8988T (cell line): Measurements from ENCODE around the gene RNF43.

Source experiments
- DNase-seq: peaks from one replicate; pipeline ENCODE4 v3.0.0; 2011

The RNF43 gene

DNA sequence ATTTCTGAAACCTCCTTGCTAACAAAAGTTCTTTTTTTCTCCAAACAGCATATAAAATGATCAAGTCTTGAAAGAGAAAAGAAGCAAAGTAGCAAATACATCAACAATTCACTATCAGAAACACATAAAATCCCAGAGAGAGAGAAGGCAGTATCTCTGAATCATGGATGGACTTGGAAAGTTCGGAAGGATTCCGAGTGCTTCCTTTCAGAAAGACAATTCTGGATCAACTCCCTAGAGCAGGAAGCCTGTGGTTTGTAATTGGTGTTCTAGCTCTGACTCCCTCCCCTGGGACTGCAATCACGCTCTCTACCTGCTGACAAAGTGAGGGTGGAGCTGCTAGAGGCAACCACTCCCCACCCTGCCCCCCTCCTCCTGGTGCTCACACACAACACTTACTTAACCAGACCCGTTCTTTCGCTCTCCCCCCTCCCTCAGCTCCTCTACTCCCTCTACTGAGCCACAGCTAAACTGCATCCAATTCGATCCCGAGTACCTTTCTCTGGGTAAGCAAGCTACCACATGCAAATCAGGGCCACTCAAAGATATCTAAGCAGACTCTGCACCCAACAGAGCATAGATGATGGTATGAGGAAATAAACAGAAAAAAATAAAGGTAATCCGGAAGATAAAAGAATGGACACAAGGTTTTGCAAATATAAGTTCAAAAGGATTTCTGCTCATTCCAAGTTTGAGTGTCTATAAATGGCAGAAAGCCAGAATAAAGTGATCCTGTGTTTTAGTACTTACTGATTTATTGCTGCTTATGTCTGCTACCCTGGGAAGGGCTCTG is at the start of gene RNF43:
TSS of gene RNF43 (minus strand) at position 235 of the 793 bp plus-strand sequence. CDS start 1,957 bp downstream, outside the sequence.
- DNase-seq, result peak; percentile 40

DNA sequence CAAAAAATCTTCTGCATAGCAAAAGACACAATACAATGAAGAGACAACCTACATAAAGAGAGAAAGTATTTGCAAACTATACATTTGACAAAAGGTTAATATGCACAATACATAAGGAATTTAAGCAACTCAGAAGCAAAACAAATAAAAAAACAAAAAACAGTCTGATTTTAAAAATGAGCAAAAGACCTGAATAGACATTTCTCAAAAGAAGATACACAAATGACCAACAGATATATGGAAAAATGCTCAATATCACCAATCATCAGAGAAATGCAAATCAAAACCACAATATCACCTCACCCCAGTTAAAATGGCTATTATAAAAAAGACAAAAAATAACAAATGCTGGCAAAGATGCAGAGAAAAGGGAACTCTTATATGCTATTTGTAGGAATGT is 38.2 kb upstream of the RNF43 start:
- DNase-seq, result no peak

DNA sequence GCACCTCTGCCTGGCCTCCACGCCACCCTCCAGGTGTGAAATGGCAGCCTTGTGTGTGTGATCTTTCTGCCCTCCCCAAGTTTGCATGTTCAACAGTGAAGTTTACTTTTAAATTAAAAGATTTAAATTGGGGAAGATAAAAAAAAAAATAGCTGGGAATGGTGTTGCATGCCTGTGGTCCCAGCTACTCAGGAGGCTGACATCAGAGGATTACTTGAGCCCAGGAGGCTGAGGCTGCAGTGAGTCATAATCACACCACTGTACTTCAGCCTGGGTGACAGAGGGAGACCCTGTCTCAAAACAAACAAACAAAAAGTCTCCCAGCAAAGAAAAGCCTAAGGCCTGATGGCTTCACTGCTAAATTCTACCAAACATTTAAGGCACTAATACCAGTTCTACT is 35.4 kb upstream of the RNF43 start:
- DNase-seq, result no peak

DNA sequence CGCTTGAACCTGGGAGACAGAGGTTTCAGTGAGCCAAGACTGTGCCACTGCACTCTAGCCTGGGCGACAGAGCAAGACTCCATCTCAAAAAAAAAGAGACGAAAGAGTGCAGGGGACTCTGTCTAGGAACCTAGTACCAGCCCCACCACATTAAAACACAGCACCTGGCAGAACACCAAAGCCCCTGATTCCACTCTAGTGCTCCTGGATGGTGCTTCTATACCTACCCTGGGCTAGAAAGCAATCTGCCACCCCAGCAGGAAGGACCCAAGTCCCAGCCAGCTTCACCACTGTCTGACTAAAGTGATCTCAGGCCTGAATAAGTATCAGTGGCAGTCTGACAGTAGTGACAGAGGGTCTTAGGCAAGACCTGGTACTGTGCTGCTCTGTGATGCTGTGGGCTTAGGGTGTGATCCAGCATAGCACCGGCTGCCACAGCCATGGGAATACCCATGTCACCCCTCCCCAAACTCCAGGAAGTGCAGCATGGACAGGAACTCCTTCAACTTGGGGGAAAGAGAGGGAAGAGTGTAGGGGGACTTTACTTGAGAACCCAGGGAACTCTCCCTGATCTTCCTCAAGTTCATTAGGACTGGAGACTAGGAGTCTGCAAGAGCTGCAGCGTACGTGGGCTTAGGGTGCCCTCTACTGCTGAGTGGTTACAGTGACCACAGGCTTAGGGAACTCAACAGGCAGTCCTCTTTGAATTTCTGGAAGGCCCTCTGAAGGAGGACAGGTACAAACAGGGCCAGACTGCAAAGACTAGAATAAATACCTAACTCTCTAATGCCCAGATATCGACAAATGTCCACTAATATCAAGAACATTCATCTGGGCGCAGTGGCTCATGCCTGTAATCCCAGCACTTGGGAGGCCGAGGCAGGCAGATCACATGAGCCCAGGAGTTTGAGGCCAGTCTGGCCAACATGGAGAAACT is 30.0 kb upstream of the RNF43 start:
- DNase-seq, result no peak

DNA sequence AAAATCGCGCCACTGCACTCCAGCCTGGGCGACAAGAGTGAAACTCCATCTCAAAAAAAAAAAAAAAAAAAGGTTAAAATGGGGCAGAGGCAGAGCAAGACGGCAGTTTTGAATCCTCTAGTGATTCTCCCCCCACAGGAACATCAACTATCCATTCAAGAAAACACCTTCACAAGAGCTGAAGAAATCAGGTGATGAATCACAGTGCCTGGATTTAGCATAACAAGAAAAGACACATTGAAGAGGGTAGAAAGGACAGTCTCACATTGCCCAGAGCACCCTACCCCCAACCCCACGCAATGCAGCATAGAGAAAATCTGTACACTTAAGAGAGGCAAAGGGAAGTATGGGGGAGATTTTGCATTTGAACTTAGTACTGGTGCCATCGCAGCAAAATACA is 28.8 kb upstream of the RNF43 start:
- no peak for DNase-seq

DNA sequence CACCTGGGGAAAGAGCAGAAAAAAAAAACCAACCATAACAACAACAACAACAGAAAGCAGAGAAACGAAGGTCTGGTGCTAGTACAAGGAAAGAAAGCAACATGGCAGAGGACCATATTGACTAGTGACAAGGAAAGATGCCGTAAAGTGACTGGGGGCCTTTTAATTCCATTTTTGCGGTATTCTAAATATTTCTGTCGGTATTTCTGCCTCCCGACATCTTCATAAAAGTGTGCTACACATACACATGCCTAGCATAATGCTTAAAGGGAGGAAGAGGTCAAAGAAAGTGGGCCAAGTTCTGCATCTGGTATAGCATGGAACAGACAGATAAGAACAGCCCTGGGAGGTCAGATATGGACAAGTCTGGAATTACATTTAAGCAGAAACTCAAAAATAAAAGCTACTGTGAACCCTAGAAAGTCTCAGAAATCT is 19.5 kb upstream of the RNF43 start:
- DNase-seq, result no peak

DNA sequence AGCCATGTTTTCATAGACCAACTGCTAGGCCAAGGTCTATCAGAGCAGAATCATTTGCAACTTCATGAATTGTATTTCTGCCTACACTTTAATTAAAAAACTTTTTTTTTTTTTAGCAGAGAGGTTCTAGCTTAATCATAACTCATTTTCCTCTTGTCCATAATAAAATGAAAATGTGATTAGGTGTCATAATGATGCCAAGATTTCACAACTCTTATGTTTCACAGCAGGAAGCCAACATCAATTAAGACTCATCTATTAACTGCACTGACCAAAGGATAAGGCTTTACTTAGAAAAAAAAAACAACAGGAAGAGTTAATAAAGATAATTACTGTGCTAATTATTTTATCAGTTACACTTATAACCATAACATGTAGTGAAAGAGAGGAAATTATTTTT is 18.9 kb upstream of the RNF43 start:
- no peak for DNase-seq

DNA sequence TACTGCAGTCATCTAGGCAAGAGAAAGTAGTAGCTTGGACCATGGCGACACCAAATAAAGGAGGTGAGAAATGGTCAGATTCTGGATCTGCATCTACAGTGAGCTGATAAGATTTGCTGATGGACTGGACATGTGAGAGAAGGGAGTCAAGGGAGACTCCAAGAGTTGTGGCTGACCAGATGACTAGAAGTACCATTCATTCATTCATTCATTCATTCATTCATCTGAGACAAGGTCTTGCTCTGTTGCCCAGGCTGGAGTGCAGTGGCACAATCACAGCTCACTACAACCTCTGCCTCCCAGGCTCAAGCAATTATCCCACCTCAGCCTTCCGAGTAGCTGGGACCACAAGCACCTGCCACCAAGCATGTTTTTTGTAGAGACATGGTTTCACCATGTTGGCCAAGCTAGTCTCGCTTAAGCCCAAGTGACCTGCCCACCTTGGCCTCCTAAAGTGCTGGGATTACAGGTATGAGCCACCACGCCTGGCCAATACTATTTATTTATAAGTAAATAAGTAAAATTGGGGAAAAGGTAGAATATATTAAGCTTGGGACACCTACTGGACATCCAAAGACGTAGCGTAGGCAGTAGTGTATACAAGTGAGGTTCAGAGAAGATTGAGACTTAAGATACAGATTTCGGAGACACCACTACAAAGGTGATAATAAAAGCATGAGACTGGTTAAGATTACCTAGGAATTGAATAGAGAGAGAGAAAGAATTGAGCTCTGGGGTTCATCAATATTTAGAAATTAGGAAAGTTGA is 15.7 kb upstream of the RNF43 start:
- DNase-seq, result no peak

DNA sequence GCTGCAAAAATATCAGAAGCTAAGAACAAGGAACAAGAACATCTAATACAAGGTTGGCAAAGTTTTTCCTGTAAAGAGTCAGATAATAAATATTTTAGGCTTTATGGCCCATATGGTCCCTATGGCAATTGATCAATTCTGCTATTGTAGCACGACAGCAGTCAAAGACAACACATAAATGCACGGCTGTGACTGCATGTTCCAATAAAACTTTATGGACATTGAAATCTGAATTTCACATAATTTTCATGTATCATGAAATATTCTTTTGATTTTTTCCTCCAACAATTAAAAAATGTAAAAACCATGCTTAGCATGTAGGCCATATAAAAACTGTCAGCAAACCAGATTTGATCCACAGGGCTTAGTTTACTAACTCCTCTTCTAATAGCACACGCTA is 10.5 kb upstream of the RNF43 start:
- no peak for DNase-seq

DNA sequence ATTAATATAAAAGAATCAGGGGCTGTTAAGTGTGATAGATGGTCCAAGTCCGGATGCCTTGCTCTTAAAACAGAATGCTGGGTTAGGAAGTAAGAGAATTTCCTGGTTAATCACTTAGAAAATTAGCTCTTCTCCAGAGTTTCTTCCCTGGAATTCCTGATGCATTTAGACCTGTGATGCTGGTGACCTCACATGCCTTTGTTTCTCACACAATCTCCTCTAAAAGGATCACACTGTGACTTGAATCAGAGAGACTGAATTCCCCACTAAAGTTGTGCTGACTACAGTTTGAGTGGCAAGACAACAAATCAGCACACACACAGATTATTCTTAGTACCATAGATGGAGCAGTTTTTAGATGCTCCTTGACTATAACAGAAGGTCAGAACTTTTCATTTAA is 4.4 kb upstream of the RNF43 start:
- no peak for DNase-seq

DNA sequence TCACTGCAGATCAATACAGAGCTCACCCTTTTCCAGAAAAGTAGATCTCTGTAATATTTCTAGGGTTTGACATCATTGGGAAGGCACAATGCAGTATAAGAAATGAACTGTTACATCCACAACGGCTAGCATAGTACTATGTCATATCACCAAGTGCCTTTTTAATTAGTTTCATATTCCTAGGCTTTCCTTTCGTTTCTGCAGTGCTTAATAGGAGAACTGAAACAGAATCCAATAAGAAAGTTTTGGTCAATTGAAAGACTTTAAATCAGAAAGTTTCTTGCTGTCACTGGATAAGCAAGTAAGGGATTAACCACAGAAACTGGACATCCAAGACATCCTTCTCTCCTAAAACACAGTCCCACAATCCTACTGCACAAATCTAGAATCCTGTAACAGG is 3.5 kb upstream of the RNF43 start:
- DNase-seq, result no peak

DNA sequence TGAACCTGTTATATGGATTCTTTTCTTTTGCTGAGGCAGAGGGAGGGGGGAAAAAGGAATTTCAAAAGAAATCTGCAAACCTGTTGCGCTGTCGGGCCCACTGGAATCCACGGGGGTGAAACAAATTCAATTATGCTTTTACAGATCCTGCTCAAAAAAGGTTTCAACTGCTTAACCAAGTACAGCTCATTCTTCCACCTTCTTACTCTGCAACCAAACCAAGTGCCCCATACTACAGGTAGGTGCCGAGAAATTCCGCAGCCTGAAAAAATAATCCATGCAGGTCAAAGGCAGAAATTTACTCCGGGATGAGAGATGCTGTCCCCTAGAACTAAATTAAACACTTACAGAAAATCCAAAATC is 416 bp downstream of the RNF43 start:
- no peak for DNase-seq

DNA sequence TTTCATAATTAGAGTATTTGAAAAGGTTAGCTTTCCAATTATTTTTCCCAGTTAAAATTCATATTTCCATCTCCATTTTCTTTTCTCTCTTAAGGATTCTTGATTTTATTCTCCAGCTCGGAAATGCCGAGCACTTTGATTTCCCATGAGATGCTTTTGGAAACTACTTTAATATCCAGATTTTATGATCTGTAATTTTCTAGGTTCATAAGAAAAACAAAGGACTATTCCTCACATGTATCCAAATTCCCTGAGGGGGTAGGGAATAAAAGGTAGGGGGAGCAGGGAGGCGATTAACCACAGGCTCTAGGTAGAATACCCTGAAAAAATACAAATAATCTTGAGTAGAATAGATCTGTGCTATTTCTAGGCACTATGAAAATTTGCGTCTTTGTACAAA is 938 bp downstream of the RNF43 start:
- no peak for DNase-seq

DNA sequence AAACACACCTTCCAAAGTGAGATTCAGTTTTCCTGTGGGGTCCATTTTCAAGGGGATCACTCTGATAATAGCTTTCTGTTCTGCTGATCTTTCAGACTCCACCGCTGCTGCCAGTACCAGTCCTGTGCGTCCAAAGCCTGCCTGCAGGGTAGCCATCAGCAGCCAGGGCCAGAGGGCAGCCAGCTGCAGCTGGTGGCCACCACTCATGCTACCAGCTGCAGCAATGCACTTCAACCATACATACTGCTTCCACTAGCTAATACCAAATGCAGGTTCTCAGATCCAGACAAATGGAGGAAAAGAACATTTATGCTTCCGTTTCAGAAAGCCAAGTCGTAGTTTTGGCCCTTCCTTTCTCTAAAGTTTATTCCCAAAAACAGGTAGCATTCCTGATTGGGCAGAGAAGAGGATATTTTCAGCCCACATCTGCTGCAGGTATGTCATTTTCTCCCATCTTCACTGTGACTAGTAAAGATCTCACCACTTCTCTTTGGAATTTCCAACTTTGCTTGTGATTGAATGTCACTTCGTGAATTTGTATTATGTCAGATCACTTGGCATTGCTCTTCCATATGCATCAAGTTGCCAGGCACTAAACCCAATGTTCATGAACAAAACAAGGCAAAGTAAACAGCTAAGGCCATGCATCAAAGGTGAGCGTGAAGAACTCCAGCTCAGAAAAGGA is 1.8 kb downstream of the RNF43 start:
- DNase-seq, result no peak

DNA sequence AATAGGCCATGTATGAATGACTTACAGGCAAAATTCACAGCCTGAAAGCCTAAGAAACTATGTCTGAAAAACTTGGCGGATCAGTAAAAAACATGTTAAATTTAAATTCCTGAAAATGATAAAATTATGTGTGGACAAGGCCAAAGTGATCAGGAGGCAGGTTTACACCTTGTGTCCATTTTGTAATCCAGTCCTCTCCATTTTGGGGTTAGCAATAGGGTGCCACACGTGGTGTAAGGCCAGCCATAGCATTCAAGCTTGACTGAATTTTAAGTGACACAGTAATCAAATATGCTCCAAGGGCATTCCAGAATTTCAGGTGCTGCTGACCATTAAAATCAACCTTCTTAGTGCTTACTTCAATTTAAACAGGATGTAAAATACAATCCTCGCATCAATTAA is 2.7 kb downstream of the RNF43 start:
- DNase-seq, result no peak

DNA sequence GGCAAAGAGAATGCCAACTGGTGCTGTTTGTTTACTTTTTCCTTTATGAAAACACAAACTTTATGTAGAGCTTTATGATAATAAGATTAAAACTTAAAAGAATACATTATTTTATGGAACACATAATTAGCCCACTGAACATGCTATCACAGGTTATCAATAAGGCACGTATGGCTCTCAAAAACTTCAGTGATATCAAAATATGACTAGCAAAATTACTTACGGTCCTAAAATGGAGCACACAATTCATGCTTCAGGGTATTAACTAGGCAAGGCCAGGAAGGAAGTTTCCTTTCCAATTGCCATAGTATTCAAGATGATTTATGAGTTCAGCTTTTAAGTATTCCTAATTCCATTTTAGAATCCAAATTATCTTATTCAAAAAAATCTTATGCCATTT is 3.6 kb downstream of the RNF43 start:
- DNase-seq, result no peak

DNA sequence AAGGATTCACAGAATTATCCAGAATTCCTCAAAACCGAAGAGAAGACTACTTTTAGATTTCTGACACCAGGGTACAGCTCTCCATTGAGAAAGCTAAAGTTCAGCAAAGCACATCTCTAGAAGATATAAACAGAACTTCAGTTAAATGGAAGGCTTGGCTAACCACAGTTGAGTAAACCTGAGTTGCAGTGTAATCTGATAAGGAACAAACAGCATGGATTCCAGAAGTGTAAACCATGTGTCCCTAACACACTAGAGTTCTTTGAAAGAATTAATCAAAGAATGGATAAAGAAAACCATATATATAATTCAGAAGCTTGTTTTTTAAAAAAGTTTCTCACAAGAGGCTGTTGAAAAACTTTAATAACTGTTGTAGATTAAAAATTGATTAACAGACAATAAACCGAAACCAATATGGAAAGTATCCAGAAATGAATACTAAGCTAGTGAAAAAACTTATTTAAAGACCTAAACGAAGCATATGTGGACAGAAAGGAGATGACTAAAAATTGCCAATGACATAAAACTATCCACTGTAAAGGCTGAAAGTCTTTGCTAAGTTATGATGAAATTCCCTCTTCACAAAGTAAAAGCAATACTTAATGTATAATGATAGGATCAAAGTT is 4.3 kb downstream of the RNF43 start:
- DNase-seq, result no peak

DNA sequence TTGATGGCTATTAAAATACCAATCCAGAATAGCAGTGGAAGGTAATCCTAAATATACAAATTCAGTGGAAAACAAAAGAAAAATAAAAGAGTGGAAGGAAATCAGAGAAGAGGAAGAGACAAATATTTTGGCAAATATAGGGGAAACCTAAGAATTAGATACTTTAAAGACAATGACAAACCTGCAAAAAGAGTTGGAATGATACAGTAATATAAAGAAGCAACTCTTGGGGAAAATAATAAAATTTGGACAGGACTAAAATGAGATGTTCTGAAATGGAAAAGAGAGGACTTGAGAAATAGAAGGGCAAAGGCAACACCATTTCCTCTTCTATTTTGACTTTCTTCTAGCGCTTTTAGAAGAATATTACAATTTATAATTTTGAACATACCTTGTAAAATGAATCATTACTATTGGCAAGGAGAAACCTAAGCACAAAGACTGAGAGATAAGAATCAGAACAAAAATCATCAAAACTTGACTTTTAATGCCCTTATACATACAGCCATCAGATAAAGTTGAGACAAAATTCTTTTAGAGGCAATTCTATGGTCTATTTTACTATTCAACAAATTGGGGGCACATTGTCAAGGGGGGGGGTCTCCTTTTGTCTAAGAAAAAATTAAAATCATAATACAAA is 5.2 kb downstream of the RNF43 start:
- DNase-seq, result no peak

DNA sequence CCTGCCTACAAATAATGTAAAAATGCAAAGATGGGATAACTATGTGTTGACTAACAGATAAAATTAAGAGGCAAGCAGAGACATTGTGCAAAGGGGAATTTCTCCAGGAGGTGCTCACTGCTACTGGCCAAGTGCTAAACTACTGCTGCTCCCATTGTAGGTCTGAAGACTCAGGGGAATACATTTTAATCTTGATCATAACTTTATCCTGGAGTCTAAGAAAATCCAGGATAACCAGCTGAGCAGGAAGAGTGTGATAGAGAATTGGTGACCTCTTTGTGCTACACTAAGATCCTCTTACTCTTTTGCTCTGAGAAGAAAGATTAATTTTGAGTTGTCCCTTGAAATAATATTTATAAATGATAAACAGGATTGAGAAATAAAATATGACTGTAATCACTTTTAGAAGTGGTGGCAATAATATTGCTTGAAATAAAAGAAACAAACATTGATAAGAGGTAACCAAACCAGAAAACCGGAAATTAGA is 5.9 kb downstream of the RNF43 start:
- no peak for DNase-seq

DNA sequence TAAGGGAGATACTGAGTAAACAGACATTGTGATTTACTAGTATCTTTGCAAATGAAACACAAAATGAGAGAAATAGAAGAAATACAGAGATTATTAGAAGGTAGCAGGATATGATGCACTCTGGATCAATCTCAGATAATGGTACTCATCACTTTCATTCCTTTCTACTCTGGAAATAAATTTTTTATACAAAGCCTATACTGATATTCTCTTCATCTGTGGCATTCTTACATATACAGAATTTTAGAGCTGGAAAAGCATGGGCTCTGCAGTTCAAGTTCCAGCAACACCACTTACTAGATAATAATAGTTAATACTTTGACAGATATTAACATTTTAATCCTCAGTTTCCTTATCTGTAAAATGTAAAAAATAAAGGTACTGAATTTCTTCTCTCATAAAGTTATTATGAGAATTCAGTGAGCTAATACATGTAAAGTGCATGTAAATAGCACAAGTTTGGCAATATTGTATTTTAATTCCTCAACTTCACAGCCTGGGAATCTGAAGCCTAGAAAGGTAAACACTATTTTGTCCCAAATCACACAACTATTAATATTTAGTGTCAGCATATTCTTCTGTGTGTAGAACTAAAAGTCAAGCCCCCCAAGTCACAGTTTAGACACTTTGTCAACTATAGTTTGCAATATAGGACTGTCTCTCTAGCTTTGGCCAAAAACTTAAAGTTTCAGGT is 6.5 kb downstream of the RNF43 start:
- no peak for DNase-seq

DNA sequence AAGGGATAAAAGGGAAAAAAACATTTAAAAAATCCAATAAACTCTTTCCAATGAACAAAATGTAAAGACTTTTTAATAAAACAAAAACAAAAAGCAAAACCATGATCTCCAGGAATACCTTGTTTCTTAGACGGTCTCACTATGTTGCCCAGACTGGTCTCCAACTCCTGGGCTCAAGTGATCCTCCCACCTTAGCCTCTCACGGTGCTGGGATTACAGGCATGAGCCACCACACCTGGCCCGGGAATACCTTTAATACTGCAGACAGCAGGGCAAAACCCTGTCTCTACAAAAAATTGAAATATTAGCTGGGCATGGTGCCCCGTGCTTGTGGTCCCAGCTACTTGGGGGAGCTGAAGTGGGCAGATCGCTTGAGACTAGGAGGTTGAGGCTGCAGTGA is 7.9 kb downstream of the RNF43 start:
- no peak for DNase-seq
